GM19193 (cell line): ENCODE measurements around the gene XXYLT1.

Experiments
- POLR2A ChIP-seq: IDR thresholded peaks from 4 replicates; pipeline ENCODE4 v1.6.1; 2011; ENCODE audit not compliant: insufficient read depth, insufficient read length; ENCODE audit errors: extremely low read depth

XXYLT1 gene

GRCh38 chr3:195257454-195258448 lies 13.2 kb downstream of the XXYLT1 start:
- TF ChIP-seq POLR2A, result no peak

GRCh38 chr3:195256639-195257453 lies 14.1 kb downstream of the XXYLT1 start:
- TF ChIP-seq POLR2A, result no peak

GRCh38 chr3:195255571-195256501 lies 15.1 kb downstream of the XXYLT1 start:
- TF ChIP-seq POLR2A, result no peak

- TF ChIP-seq POLR2A, result no peak
These were observed 15.8 kb downstream of the XXYLT1 start for GRCh38 chr3:195255176-195255500.

- no peak for TF ChIP-seq POLR2A
These were observed 16.3 kb downstream of the XXYLT1 start for GRCh38 chr3:195254454-195255175.

GRCh38 chr3:195253923-195254432 lies 17.0 kb downstream of the XXYLT1 start:
- TF ChIP-seq POLR2A, result no peak

GRCh38 chr3:195251336-195252065 lies 19.5 kb downstream of the XXYLT1 start:
- TF ChIP-seq POLR2A, result no peak

GRCh38 chr3:195250473-195251251 lies 20.3 kb downstream of the XXYLT1 start:
- no peak for TF ChIP-seq POLR2A

GRCh38 chr3:195249858-195250464 lies 21.0 kb downstream of the XXYLT1 start:
- no peak for TF ChIP-seq POLR2A

GRCh38 chr3:195249057-195249770 lies 21.7 kb downstream of the XXYLT1 start:
- TF ChIP-seq POLR2A, result no peak

- TF ChIP-seq POLR2A, result no peak
These were observed 22.7 kb downstream of the XXYLT1 start for GRCh38 chr3:195248281-195248680.
